NCI-H1048 (cell line): ENCODE measurements around the gene TMEM63C.

Source experiments
- DNase-seq: peaks from one replicate; lab custom pipeline; 2025; lab: John Stamatoyannopoulos, UW

The TMEM63C gene

GRCh38 chr14:77253333-77254190, 72.0 kb downstream of the TMEM63C start:
- no peak for DNase-seq

- no peak for DNase-seq
Measured at GRCh38 chr14:77256694-77257093, 75.1 kb downstream of the TMEM63C start.

GRCh38 chr14:77257700-77258099, 76.1 kb downstream of the TMEM63C start:
- DNase-seq, result no peak

GRCh38 chr14:77258566-77258965, 77.0 kb downstream of the TMEM63C start:
- no peak for DNase-seq

GRCh38 chr14:77259025-77259715, 77.6 kb downstream of the TMEM63C start:
- DNase-seq, result no peak

GRCh38 chr14:77260199-77260598, 78.6 kb downstream of the TMEM63C start:
- no peak for DNase-seq

- no peak for DNase-seq
Measured at GRCh38 chr14:77260631-77261030, 79.0 kb downstream of the TMEM63C start.

- DNase-seq, result no peak
Measured at GRCh38 chr14:77264466-77265186, 83.0 kb downstream of the TMEM63C start.

- no peak for DNase-seq
Measured at GRCh38 chr14:77265187-77265515, 83.6 kb downstream of the TMEM63C start.

GRCh38 chr14:77265561-77266335, 84.2 kb downstream of the TMEM63C start:
- DNase-seq, result no peak

- DNase-seq, result no peak
Measured at GRCh38 chr14:77266336-77266735, 84.7 kb downstream of the TMEM63C start.

GRCh38 chr14:77267937-77268699, 86.5 kb downstream of the TMEM63C start:
- no peak for DNase-seq

- no peak for DNase-seq
Measured at GRCh38 chr14:77268989-77269600, 87.5 kb downstream of the TMEM63C start.

GRCh38 chr14:77270361-77271112, 88.9 kb downstream of the TMEM63C start:
- no peak for DNase-seq

GRCh38 chr14:77271113-77271710, 89.6 kb downstream of the TMEM63C start, which contains the start of gene NGB:
TSS of gene NGB (minus strand) at chr14:77271206. CDS start at chr14:77270937, 269 bp downstream.
- DNase-seq, result no peak

- DNase-seq, result no peak
Measured at GRCh38 chr14:77272261-77272660, 90.7 kb downstream of the TMEM63C start.

- DNase-seq, result no peak
Measured at GRCh38 chr14:77273796-77274195, 92.2 kb downstream of the TMEM63C start.

- no peak for DNase-seq
Measured at GRCh38 chr14:77275041-77275580, 93.5 kb downstream of the TMEM63C start.

- no peak for DNase-seq
Measured at GRCh38 chr14:77275601-77276017, 94.0 kb downstream of the TMEM63C start.
